VCaP (cell line): Measurements from ENCODE around the gene URI1.
A peak's percentile ranks its signal among the peaks of the same experiment; 100 is the strongest.

Source experiments
- H3K27ac ChIP-seq: fragments of 450-650 bp; 2 replicates; pipeline ENCODE4 v1.5.1; 2017
- TF ChIP-seq, protein P1 (sequence below): fragments of 450-650 bp; conservative IDR thresholded peaks from 2 replicates; pipeline ENCODE4 v1.5.1; 2017; ENCODE audit warnings: mild to moderate bottlenecking, moderate library complexity

URI1 gene

DNA sequence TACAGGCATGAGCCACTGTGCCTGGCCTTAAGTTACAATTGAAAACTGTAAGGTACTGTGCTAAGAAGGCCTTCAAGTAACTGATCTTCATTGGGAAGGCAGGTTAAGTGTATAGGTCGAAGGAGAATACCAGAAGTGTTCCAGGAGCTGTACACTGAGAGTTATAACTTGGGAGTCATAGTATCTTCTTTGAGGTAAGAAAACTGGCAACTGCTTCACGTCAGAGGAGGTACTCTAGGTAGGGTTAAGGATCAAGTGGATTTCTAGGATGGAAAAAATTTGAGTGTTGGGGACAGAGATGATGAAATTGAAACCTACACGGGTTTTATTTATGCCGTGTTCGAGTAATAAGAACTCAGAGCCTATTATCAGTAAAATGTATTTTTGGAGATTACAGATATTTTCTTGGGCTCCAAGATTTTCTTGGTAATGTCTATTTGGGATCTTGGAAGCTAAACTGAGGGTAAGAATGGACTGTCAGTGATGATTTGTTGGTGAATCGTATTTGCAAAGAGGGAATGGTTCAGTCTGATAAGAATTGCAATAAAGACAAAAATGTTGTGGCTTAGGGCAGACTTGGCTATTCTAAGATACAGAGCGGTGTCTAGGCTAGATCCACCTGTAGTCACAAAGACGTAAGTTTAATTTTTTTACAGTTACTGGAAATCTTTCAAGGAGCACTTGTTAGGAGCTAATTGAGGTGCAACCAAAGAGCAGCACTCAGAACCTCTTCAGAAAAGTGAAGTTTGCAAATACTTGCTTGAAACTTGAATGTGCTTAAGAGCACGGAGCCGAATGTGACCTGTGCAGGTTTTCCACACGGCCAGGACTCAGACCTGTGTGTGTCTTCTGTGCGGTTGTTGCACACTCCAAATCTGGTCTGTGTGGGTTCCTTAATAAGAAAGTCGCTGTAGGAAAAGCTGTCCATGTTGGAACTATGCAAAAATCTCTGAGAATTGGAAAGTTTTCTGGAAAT, 102.5 kb downstream of the URI1 start:
- no peak overlapping the region for H3K27ac ChIP-seq
- TF ChIP-seq, protein P1, sequence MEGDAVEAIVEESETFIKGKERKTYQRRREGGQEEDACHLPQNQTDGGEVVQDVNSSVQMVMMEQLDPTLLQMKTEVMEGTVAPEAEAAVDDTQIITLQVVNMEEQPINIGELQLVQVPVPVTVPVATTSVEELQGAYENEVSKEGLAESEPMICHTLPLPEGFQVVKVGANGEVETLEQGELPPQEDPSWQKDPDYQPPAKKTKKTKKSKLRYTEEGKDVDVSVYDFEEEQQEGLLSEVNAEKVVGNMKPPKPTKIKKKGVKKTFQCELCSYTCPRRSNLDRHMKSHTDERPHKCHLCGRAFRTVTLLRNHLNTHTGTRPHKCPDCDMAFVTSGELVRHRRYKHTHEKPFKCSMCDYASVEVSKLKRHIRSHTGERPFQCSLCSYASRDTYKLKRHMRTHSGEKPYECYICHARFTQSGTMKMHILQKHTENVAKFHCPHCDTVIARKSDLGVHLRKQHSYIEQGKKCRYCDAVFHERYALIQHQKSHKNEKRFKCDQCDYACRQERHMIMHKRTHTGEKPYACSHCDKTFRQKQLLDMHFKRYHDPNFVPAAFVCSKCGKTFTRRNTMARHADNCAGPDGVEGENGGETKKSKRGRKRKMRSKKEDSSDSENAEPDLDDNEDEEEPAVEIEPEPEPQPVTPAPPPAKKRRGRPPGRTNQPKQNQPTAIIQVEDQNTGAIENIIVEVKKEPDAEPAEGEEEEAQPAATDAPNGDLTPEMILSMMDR = no peak

DNA sequence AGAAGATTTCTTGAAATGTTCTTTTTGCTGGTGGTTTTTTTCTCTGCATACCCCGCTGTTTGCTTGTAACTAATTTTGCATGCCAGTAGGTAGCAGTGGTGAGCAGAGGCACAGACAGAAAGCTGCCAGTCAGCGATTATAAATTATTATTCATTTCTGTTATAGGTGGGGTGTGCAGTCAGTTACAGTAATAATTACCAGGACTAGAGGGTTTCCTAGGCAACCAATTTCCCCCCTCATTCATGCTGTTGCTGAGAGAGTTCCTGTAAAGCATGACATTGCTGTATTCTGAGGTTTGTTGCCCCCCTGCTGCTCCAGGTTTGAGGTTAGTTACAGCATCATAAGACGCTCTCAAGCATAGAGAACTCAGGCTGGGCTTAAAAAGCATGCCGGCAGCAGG, 104.5 kb downstream of the URI1 start:
- TF ChIP-seq, protein P1 = peak; percentile 96
- H3K27ac ChIP-seq = peak overlapping the region; percentile 16; the same call in 1 of the 2 replicates

DNA sequence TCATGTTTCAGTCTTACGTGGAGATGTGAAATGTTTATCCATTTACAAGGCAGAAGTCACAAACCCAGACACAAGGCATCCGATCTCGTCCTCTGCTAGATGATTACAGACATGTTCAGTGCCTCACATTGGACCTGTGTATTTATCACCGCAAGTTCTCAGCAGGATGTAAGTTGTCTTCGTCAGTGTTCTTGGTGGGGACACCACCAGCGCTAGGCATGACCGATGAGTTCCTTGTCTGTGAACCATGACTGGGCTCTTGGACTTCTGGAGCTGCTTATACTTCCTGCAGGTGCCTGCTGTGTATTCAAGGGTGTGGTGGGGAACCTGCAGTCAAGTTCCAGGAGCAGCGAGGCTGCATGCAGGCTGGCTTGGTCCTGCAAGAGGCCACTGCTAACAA, 105.4 kb downstream of the URI1 start:
- TF ChIP-seq, protein P1 = no peak
- 0 out of 2 replicates have a peak overlapping the region, but pooled peaks have one; percentile 16 for H3K27ac ChIP-seq

DNA sequence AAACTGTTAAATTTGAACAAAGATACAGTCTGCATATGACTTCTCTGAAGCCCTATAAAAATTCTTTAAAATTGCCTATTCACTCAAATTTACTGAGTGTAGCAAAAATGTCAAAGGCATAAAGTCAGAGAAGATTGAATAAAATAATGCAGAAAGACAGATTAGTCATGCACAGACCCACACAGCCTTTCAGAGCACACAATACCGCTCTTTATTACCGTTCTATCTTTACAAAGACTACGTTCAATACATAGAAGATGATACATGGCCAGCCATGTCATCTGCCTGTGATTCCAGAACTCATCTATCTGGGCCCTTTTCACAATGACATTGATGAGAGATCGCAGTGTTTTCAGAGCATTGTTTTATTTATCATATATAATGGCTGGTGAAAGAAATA, 107.2 kb downstream of the URI1 start:
- no peak overlapping the region for H3K27ac ChIP-seq
- TF ChIP-seq, protein P1 = no peak

DNA sequence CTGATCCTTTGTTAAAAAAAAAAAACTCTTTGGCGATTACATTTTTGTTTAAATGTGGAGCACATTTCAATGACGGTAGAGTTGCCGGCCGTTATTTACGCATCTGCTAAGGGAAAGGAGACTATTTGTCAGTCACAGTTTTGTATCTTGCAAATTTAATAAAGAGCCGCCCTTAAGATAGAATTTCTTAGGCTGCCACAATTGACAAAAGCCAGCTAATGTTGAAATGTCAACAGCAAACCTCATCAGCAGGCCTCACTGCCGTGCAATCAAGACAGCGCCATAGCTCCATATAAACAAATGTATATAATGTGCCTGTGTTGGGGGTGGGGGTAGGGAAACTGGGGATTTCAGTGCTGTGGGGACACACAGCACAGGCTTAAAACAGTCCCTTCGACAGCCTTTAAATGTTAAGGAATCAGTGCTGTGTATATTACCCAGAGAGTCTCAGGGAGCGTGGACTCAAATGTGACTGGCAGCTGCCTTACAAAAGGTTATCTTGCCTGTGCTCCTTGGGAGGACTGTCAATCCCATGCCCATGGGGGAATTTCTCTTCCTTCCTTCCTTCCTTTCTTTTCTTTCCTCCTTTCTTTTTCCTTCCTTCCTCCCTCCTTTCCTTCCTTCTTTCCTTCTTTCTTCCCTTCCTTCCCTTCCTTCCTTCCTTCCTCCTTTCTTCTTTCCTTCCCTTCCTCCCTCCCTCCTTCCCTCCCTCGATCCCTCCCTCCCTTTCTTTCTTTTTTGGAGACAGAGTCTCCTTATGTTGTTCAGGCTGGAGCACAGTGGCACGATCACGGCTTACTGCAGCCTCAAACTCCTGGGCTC, 108.0 kb downstream of the URI1 start:
- TF ChIP-seq, protein P1 = no peak
- H3K27ac ChIP-seq = no peak overlapping the region

DNA sequence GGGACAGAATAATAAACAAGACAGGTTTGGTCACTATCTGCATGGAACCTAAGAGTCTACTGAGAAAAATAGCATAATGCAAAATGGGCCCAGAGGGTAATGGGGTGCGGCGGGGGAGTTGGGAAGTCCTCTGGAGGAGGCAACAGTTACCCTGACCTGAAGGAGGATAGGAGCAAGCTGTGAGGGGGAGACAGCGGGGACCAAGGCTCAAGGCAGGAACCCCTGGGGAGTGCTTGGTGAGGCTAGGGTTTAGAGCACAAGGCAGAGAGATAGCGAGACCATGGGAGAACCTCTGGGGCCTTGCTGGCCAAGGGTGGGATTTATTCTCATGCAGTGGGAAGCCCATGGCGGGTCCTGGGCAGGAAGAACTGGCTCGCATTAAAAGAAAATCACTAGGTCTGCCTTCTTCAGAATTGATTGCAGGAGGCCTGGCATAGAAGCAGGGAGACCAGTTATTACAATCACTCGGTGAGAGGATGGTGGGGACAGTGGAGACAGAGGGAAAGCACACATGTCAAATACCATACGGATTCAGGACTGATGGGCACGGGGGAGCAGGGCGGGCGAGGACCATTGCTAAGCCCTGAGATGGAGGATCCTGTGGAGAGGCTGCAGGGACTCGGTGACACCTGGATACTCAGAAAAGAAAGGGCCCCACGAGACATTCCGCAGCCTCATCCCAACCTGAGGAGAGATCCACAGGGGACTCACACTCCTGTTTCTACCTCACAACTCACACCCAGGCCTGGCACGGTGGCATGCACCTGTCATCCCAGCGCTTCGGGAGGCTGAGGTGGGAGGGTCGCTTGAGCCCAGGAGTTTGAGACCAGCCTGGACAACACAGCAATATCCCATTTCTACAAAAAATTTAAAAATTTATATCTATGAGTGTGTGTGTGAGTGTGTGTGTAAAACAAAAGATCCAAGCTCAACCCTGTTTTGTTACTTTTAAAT, 110.4 kb downstream of the URI1 start:
- no peak overlapping the region for H3K27ac ChIP-seq
- TF ChIP-seq, protein P1 = no peak
